Measurements from ENCODE around the gene CD79A. TPM values are rescaled to one million over a fixed set of nuclear protein-coding genes. Genes with fewer than 3 reads are reported as not detected.
"Not testable (repeated sequence)": the region's sequence is repeated elsewhere in the genome, so short reads cannot be mapped to it uniquely, and the experiment has no call there.

Gene CD79A
- total RNA-seq, 4 donors from 2014 or later, result 1.7 to 3.1 TPM; not detected in 2

- DNase-seq, result no peak
- no peaks in the 10 kb centered on the region for H3K9me3 ChIP-seq
- no peak overlapping the region for H3K4me3 ChIP-seq
- H3K27me3 ChIP-seq, result peaks cover 11 to 85% (median 32%) of the 10 kb centered on the region in 4 donors
- TF ChIP-seq POLR2A (IDR thresholded peaks at IDR 0.05), result no peak
- TF ChIP-seq CTCF (IDR thresholded peaks at IDR 0.05), result no peak
- 1 to 3% methylated on average over 24 to 37 of the region's 51 CpGs for WGBS, 2 donors
- intact Hi-C loops (cut with DNase I), result no loop called here
- H3K36me3 ChIP-seq, result peaks cover 0 to 4% (median 0%) of the 10 kb centered on the region in 3 donors
- peaks cover 0 to 25% (median 5%) of the 10 kb centered on the region in 3 donors for H3K4me1 ChIP-seq
- no peak overlapping the region for H3K27ac ChIP-seq
These were observed 35.9 kb downstream of the CD79A start for GRCh38 chr19:41912899-41913537.

DNA sequence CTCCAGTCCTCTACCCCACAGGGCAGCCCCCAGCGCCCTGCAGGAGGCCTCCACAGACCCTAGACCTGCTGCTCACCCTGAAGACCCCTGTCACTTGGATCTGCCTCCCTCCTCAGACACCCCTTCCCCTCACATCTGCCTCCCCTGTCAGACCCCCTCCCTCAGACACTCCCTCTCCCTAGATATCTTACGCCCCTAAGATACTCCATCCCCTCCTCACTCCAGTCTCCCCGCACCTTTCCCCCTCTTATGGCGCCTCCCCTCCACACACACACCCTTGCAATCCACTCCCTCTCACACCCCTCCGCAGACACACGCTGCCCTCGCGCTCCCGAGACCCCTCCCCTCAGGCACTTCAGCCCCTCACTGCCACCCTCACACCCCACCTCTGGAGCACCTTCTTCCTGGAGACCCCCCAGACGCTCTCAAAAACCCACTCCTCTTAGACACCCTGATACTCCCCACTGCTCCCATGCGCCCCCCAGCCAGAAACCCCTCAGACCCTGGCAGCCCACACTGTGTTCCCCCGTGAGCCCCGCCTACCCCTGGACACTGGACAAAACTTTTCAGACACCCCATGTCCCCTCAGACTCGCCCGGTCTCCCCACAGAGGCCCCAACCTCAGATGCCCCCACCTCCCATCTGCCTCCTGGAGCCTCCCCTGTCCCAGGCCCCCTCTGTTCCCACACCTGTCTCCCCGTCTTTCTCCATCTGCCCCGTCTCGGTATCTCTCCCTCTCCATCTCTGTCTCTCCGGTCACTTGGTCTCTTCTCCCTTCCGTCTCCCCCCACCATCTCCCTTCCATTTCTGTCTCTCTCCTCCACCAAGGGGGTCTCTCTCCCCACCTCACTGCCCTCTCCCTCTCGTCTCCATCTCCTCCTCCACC lies 36.7 kb downstream of the CD79A start:
- Histone ChIP-seq H3K9me3 (no peaks in the 10 kb centered on the region), H3K27ac (no peak overlapping the region), H3K36me3 (no peaks in the 10 kb centered on the region), H3K4me3 (no peak overlapping the region), H3K27me3 (peaks cover 11 to 92% (median 32%) of the 10 kb centered on the region in 4 donors), H3K4me1 (peaks cover 0 to 25% (median 5%) of the 10 kb centered on the region in 3 donors)
- 7 to 9% methylated on average over 18 to 20 of the region's 21 CpGs for WGBS, 2 donors
- no peak for DNase-seq
- TF ChIP-seq POLR2A (IDR thresholded peaks at IDR 0.05) (no peak), CTCF (IDR thresholded peaks at IDR 0.05) (no peak)
- intact Hi-C loops (cut with DNase I), result no loop called here

GRCh38 chr19:41914424-41914834 lies 37.4 kb downstream of the CD79A start:
- H3K4me3 ChIP-seq; DNase-seq; H3K27ac ChIP-seq; H3K9me3 ChIP-seq; H3K36me3 ChIP-seq; intact Hi-C loops (cut with DNase I): not testable (repeated sequence)
- H3K4me1 ChIP-seq, result peaks cover 0 to 25% (median 5%) of the 10 kb centered on the region in 3 donors
- peaks cover 11 to 99% (median 33%) of the 10 kb centered on the region in 4 donors for H3K27me3 ChIP-seq
- 0 to 7% methylated on average over 3 to 4 of the region's 5 CpGs for WGBS, 2 donors

DNA sequence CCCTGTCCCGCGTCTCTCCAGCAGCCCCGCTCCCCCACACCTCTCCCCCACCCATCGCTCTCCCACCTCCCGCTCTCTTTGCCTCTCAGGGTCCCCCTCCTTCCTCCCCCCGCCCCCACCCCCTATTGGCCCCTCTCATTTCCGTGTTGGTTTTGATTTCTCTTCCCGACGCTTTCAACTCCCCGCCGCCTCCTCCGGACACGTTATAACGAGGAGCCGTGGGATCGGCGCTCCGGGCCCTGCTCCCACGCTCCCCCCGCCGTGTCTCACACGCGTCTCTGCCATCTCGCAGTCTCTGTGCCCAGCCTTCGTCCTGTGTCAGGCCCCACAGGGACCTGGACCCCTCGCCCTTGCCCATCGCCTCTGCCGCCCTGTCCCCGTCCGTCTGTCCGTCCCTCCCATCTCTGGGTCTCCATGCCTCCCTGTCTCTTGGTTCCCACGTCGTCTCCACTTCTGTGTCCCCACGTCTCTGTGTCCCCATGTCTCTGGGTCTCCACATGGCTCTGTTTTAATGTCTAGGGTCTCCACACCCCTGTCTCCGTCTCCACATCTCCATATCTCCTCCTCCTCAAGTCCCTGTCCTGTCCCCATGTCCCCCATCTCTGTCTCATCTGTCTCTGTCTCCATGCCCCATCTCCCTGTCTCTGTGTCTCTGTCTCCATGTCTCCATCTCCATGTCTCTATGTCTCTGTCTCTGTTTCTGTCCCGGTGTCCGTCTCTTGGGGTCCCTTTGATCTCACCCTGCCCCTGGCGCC lies 38.1 kb downstream of the CD79A start:
- Histone ChIP-seq H3K9me3 (no peaks in the 10 kb centered on the region), H3K27me3 (peaks cover 11 to 99% (median 33%) of the 10 kb centered on the region in 4 donors), H3K27ac (no peak overlapping the region), H3K4me3 (no peak overlapping the region), H3K36me3 (no peaks in the 10 kb centered on the region), H3K4me1 (peaks cover 0 to 25% (median 5%) of the 10 kb centered on the region in 3 donors)
- 3 to 5% methylated on average over 27 to 31 of the region's 38 CpGs for WGBS, 2 donors
- TF ChIP-seq CTCF (IDR thresholded peaks at IDR 0.05) (no peak), POLR2A (IDR thresholded peaks at IDR 0.05) (no peak)
- intact Hi-C loops (cut with DNase I), result no loop called here
- no peak for DNase-seq

GRCh38 chr19:41915776-41916414 lies 38.8 kb downstream of the CD79A start:
- TF ChIP-seq CTCF (IDR thresholded peaks at IDR 0.05), result no peak
- TF ChIP-seq POLR2A (IDR thresholded peaks at IDR 0.05), result no peak
- intact Hi-C loops (cut with DNase I), result no loop called here
- peaks cover 11 to 99% (median 35%) of the 10 kb centered on the region in 4 donors for H3K27me3 ChIP-seq
- no peak overlapping the region for H3K4me3 ChIP-seq
- 10 to 27% methylated on average over 4 to 17 of the region's 27 CpGs for WGBS, 2 donors
- no peaks in the 10 kb centered on the region for H3K36me3 ChIP-seq
- H3K27ac ChIP-seq, result no peak overlapping the region
- no peak for DNase-seq
- H3K4me1 ChIP-seq, result peaks cover 0 to 25% (median 5%) of the 10 kb centered on the region in 3 donors
- no peaks in the 10 kb centered on the region for H3K9me3 ChIP-seq

Measured in esophagus squamous epithelium (tissue), 5 donors.